Rectal smooth muscle tissue (tissue), 1 donor: ENCODE results near the gene CYBRD1.
"Not testable (repeated sequence)": the region's sequence is repeated elsewhere in the genome, so short reads cannot be mapped to it uniquely, and the experiment has no call there.

ENCODE experiments used
- H3K27ac ChIP-seq: one replicate; pipeline ENCODE4 v1.7.0; 2013; ENCODE audit warnings: low read depth, low read length, inconsistent platforms
- H3K27me3 ChIP-seq: one replicate; pipeline ENCODE4 v1.7.0; 2013; ENCODE audit warnings: low read length; ENCODE audit not compliant: control insufficient read depth, insufficient read depth
- H3K36me3 ChIP-seq: one replicate; pipeline ENCODE4 v1.7.0; 2013; ENCODE audit warnings: low read length; ENCODE audit not compliant: control insufficient read depth, insufficient read depth
- H3K4me1 ChIP-seq: one replicate; pipeline ENCODE4 v1.7.0; 2013; ENCODE audit warnings: low read length; ENCODE audit not compliant: control insufficient read depth, insufficient read depth
- H3K4me3 ChIP-seq: one replicate; pipeline ENCODE4 v1.7.0; 2013; ENCODE audit warnings: low read length
- H3K9ac ChIP-seq: one replicate; pipeline ENCODE4 v1.7.0; 2013; ENCODE audit warnings: low read length

Gene CYBRD1

DNA sequence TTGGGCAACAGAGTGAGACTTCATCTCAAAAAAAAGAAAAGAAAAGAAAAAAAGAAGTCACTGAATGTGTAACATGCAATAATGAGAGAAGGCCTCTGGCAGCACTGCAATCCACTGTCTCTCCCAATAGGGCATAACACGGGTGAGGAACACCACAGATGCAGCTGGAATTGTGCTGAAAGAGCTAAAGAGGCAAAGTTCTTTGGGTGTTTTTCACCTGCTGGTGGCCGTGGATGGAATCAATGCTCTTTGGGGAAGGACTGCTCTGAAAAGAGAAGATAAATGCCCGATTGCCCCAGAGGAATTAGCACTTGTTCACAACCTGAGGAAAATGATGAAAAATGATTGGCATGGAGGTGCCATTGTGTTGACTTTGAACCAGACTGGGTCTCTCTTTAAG, 31.0 kb upstream of the CYBRD1 start:
- Histone ChIP-seq H3K9ac (no peak overlapping the region), H3K27ac (no peak overlapping the region), H3K27me3 (no peaks in the 10 kb centered on the region), H3K4me3 (no peak overlapping the region), H3K36me3 (no peaks in the 10 kb centered on the region), H3K4me1 (no peaks in the 10 kb centered on the region)

DNA sequence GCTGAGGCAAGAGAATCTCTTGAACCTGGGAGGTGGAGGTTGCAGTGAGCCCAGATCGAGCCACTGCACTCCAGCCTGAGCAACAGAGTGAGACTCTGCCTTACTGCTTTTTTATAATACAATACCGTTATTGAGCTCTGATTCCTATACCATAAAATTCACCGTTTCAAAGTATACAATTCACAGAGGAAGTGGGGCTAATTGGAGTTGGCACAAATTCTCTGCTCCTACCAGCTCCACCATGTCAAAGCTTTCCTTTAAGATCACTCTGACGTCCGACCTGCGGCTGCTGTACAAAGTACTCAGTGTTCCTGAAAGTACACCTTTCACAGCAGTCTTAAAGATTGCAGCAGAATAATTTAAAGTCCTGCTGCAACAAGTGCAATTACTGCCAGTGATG, 29.6 kb upstream of the CYBRD1 start:
- Histone ChIP-seq H3K9ac (no peak overlapping the region), H3K36me3 (no peaks in the 10 kb centered on the region), H3K4me3 (no peak overlapping the region), H3K4me1 (no peaks in the 10 kb centered on the region), H3K27ac (no peak overlapping the region), H3K27me3 (no peaks in the 10 kb centered on the region)

GRCh38 chr2:171497664-171498063, 24.6 kb upstream of the CYBRD1 start:
- H3K4me1 ChIP-seq, H3K27ac ChIP-seq, H3K36me3 ChIP-seq, H3K4me3 ChIP-seq, H3K9ac ChIP-seq, H3K27me3 ChIP-seq: not testable (repeated sequence)

DNA sequence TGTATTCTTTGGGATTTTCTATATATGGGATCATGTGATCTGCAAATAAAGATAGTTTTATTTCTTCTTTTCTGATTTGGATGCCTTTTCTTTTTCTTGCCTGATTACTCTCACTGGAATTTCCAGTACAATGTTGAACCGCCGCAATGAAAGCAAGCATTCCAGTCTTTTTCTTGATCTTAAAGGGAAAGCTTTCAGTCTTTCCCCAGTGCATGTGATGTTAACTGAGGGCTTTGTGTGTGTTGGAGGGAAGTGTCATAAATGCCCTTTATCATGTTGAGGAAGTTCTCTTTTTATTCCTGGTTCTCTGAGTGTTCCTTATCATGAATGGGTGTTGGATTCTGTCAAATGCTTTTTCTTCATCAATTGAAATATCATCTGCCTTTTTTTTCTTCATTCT, 16.9 kb upstream of the CYBRD1 start:
- Histone ChIP-seq H3K4me3 (no peak overlapping the region), H3K27ac (no peak overlapping the region), H3K27me3 (no peaks in the 10 kb centered on the region), H3K36me3 (no peaks in the 10 kb centered on the region), H3K4me1 (no peaks in the 10 kb centered on the region), H3K9ac (no peak overlapping the region)

DNA sequence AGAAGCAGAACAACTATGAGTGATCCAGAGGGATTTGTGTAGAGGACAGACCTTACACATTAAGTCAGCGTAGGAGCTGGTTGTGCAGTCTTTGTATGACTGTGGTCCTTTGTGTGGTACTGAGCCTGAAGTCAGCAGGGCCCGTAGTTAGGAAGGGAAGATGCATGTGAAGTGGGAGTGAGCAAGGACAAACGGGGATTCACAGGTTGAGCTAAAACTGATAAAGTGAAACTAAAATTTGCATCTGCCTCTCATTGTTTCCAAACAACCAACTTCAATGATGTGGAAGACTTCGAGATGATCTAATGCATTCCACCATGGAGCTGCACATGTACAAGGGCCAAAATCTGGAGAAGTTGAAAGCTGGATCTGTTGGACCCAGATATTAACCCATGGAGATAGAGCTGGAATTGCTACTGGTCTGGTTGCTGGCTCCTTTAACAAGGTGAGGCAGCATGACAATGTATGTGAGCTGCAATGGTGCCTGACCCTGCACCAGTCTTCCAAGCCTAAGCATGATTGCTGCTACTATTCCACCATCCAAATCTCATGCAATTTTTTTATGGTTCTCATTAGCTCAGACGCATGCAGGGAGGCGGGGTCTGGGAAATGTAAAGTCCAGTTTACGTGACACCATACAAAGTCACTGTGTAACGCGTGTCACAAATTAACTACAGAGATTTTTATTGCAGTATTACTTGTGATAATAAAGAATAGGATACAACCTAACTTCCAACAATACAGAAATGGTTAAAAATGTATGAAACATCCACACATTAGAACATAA, 12.1 kb upstream of the CYBRD1 start:
- H3K4me3 ChIP-seq: no peak overlapping the region
- H3K9ac ChIP-seq: no peak overlapping the region
- no peaks in the 10 kb centered on the region for H3K36me3 ChIP-seq
- H3K27me3 ChIP-seq: no peaks in the 10 kb centered on the region
- no peaks in the 10 kb centered on the region for H3K4me1 ChIP-seq
- H3K27ac ChIP-seq: no peak overlapping the region

- Histone ChIP-seq H3K27me3 (no peaks in the 10 kb centered on the region), H3K36me3 (no peaks in the 10 kb centered on the region), H3K27ac (no peak overlapping the region), H3K4me3 (no peak overlapping the region), H3K9ac (no peak overlapping the region), H3K4me1 (no peaks in the 10 kb centered on the region)
Observed at GRCh38 chr2:171512014-171512413, 10.3 kb upstream of the CYBRD1 start.

GRCh38 chr2:171512683-171513195, 9.5 kb upstream of the CYBRD1 start:
- no peak overlapping the region for H3K4me3 ChIP-seq
- H3K4me1 ChIP-seq: no peaks in the 10 kb centered on the region
- H3K36me3 ChIP-seq: no peaks in the 10 kb centered on the region
- no peak overlapping the region for H3K9ac ChIP-seq
- no peak overlapping the region for H3K27ac ChIP-seq
- H3K27me3 ChIP-seq: no peaks in the 10 kb centered on the region

- no peak overlapping the region for H3K27ac ChIP-seq
- H3K36me3 ChIP-seq: no peaks in the 10 kb centered on the region
- no peak overlapping the region for H3K4me3 ChIP-seq
- H3K9ac ChIP-seq: no peak overlapping the region
- H3K4me1 ChIP-seq: no peaks in the 10 kb centered on the region
- H3K27me3 ChIP-seq: no peaks in the 10 kb centered on the region
Observed at GRCh38 chr2:171513719-171514160, 8.5 kb upstream of the CYBRD1 start.

GRCh38 chr2:171514908-171515582, 7.2 kb upstream of the CYBRD1 start:
- H3K36me3 ChIP-seq: no peaks in the 10 kb centered on the region
- no peak overlapping the region for H3K4me3 ChIP-seq
- H3K9ac ChIP-seq: no peak overlapping the region
- no peaks in the 10 kb centered on the region for H3K4me1 ChIP-seq
- no peaks in the 10 kb centered on the region for H3K27me3 ChIP-seq
- no peak overlapping the region for H3K27ac ChIP-seq

DNA sequence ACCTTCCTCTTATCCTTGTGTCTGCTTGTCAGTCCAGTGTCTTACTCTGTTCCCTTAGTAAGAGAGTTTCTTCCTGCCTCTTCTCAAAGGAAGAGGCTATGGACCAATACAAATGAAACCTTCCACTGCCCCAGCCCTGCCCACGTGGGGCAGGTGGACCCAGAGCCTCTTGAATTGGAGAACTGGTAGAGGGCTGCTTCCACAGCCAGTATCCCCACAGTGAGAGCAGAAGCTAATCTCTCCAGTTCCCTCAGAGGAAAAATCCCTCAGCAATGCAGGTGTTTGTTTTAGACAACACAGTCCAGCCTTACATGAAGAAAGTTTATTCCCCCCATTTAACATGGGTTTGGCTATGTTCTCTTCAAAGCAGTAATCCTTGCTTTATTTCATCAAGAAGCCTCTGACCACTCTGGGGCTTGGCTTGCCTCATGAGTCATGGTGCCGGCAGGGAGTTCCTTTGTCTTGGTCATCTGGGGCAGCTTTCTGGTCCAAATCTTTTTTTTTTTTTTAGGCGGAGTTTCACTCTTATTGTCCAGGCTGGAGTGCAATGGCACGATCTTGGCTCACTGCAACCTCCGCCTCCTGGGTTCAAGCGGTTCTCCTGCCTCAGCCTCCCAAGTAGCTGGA, 6.5 kb upstream of the CYBRD1 start:
- Histone ChIP-seq H3K27me3 (no peaks in the 10 kb centered on the region), H3K9ac (no peak overlapping the region), H3K36me3 (no peaks in the 10 kb centered on the region), H3K4me1 (no peaks in the 10 kb centered on the region), H3K4me3 (no peak overlapping the region), H3K27ac (no peak overlapping the region)

- Histone ChIP-seq H3K4me1 (peaks cover 2% of the 10 kb centered on the region), H3K27ac (no peak overlapping the region), H3K9ac (no peak overlapping the region), H3K4me3 (no peak overlapping the region), H3K36me3 (no peaks in the 10 kb centered on the region), H3K27me3 (no peaks in the 10 kb centered on the region)
Observed at GRCh38 chr2:171516793-171517192, 5.5 kb upstream of the CYBRD1 start.

- Histone ChIP-seq H3K36me3 (no peaks in the 10 kb centered on the region), H3K4me1 (peaks cover 7% of the 10 kb centered on the region), H3K4me3 (no peak overlapping the region), H3K9ac (no peak overlapping the region), H3K27me3 (no peaks in the 10 kb centered on the region), H3K27ac (no peak overlapping the region)
Observed at GRCh38 chr2:171520471-171520870, 1.8 kb upstream of the CYBRD1 start.
